NCI-H1436 (cell line): ENCODE measurements around the gene SORCS1.
"Not testable (repeated sequence)": the region's sequence is repeated elsewhere in the genome, so short reads cannot be mapped to it uniquely, and the experiment has no call there.

ENCODE experiments used
- DNase-seq: peaks from one replicate; lab custom pipeline; 2025; lab: John Stamatoyannopoulos, UW

SORCS1 gene

DNA sequence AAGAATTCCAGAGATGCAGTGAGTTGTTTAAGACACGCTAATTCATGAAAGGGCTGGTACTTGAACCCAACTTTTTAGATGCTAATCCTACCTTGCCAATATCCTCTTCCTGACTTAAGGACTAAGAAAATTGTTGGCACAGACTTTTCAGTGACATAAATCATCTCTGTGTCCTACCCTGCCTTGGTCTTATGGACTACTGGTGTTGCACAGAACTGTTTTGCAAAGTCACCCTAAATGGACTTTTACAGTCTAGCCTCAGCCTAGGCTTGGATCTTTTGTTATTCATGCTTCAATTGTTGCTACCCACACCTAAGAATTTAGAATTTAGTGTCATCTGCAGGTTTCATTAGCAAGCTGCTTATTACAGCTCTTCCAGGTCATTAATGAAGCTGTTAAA is 112.7 kb downstream of the SORCS1 start:
- DNase-seq, result no peak

GRCh38 chr10:107043461-107043860 is 121.0 kb downstream of the SORCS1 start:
- DNase-seq, result no peak

DNA sequence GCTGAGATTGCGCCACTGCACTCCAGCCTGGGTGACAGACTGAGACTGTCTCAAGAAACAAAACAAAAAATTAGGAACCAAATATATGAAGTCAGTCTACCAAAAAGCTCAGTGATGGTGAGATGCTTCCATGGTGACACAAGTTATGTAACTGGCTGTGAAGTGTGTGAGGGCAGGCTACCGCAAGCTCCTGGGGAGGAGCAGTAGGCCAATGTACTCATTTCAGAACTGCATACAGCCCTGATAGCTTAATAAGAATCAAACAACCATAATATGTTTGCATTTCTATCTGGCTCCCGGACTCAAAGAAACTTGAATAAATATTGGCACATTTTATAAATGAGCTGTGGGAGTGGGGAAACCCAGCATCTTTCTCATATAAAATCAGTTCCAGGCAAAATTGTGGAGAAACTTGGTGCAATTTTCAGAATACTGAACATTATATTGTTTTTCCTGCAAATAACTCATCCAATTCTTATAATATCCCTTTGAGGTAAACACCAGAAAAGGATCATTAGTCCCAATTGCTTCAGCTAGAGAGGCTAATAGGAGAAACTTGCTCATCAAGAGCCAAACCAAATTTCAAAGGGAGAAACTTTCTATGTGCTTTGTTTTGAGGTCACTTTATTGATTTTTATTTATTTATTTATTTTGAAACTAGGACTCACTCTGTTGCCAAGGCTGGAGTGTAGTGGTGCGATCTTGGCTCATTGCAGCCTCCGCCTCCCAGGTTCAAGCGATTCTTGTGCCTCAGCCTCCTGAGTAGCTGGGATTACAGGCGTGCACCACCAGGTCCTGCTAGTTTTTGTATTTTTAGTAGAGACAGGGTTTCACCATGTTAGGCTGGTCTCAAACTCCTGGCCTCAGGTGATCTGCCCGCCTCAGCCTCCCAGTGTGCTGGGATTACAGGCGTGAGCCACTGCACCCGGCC is 127.0 kb downstream of the SORCS1 start:
- DNase-seq, result no peak

GRCh38 chr10:107033799-107034422 is 130.6 kb downstream of the SORCS1 start:
- DNase-seq, result no peak

DNA sequence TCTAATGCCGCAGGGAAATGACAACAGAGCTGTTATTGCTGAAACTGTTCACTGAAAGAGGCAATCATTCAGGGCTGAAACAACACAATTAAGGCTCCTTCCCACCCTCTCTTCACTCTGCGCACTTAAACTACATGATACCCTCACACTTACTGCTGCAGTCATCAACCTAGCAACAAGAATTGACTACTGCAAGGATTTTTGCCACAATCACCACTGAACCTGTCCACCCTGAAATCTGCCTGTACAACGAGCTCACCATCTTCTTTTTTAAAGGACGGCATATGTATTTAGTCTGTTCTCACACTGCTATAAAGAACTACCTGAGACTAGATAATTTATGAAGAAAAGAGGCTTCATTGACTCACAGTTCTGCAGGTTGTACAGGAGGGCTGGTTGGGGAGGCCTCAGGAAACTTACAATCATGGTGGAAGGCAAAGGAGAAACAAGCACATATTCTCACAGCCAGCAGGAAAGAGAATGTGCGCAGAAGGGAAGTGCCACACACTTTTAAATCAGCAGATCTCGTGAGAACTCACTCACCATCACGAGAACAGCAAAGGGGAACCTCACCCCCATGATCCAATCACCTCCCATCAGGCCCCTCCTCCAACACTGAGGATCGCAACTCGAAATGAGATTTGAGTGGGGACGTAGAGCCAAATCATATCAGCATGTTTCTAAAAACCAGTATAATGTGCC is 131.7 kb downstream of the SORCS1 start:
- peak; percentile 31 for DNase-seq

DNA sequence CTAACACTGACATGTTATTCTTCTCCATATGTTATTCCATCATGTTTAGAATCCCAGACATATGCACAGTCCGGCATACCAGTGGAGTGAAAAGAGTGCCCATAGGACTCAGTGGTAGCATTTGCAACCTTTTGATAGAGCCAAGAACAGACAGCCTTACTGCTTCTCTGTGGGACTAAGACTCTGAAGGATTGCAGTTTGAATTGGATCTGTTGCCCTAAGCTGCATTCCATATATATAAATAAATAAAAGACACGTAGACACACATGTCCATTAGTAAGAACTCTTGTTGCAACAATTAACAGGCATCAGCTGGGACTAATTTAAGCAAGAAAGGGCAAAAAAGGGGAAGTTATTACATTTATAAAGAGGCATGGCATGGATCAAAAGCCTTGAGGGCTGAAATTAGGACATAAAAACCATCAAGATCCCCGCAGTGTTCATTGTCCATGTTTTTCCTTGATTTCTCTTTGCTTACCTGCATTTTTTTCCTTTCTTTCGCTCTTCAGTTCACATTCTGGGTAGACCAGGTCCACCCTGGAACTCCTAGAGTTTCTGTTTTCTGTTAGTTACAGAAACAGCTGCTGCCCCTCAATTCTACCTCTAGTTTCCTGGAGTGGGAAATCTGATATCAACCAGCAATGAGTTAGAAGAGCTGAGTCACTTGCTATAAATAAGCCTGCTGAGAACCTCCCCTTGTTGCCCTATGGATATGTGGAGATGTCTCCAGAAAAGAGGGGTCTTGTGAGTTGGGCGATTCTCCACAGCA is 132.4 kb downstream of the SORCS1 start:
- DNase-seq, result peak; percentile 6

DNA sequence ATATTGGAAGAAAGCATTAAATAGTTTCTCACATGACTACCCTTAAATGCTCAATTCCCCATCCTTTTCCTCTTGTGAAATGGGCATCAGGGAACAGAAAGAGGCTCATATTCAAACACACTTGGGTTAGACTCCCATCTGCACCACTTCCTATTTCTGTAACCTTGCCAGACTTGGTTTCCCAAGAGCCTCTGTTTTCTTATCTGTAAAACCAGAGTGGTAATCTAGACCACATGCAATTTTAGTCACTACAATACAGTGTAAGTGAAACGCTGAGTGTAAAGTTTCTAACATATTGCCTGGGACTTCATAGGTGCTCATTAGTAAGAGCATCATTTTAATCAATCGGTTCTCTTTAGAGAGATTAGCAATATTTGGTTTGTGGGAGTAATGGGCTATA is 136.3 kb downstream of the SORCS1 start:
- no peak for DNase-seq

DNA sequence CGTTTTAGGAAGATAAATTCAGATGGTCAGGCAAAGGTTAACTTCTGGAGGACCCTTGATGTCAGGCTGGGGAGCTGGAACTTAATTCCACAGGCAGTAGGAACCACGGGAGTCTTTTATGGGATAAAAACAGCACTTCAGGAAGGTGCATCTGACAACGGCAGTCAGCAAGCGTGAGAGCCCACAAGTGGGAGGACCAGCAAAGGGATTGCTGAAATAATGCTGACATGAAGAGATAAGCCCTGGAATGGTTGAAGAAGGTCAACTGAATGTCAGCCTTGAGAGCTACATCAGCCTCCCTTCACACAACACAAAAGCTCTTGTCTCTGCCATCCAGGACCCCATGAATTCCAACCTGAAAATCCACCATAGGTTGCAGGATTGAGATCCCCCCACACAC is 138.8 kb downstream of the SORCS1 start:
- no peak for DNase-seq

DNA sequence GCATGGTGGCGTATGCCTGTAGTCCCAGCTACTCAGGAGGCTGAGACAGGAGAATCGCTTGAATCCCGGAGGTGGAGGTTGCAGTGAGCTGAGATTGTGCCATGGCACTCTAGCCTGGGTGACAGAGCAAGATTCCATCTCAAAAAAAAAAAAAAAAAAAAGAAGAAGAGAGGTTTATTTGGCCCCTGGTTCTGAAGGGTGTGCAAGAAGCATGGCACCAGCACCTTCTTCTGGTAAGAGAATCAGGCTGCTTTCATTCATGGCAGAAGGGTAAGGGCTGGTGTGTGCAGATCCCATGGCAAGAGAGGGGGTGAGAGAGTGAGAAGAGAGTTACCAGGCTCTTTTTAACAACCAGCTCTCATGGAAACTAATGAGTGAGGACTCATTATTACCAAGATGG is 140.5 kb downstream of the SORCS1 start:
- not testable (repeated sequence) for DNase-seq

DNA sequence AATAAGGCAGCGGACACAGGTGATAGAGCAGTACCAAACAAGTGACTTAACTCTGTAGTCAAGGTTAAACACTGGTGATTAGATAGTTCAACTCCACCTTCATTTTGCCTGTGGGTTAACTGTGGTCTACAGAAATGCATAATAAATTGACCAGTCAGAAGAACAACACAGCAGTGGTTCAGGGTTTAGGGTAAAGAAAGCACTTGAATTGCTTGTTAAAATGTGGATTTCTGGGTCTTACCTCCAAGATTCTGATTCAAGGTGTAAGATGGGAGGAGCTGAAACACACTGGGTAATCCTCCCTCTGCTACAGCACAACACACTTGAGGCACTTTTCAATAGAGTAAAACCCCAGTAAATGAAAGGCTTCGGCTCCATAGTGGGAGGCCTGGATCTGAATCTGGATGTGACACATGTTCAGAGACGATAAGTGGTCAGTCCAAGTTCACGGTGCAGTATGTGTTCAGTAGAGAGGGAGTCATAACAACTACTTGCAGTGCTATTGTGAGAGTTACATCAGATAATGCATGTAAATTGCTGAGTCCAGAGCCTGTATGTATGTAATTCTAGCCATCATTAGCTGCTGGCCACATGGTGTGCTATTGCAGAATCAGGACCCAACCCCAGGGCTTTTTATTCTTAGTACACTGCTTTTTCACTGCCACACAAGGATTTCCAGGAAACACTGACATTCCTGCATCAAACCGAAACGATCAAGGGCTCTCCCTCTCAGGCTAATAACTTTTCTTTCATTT is 141.7 kb downstream of the SORCS1 start:
- DNase-seq, result no peak

DNA sequence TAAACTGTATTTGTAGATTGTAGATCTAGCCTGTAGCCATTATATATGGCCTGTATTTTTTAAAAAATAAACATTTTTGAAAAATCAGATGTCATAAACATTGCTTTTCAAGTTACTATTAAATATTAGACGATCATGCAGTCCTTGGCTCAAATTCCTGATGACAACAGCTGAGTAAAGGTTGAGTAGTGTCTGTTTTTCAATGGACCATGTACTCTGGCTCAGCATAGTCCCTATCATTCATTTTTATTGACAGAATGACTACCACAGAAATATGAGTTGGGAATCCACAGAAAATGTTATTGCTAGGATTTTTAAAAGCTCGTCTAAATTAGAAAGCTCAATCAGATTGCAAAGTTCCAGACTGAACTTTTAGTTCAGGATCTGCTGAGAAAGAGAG is 145.4 kb downstream of the SORCS1 start:
- DNase-seq, result no peak

DNA sequence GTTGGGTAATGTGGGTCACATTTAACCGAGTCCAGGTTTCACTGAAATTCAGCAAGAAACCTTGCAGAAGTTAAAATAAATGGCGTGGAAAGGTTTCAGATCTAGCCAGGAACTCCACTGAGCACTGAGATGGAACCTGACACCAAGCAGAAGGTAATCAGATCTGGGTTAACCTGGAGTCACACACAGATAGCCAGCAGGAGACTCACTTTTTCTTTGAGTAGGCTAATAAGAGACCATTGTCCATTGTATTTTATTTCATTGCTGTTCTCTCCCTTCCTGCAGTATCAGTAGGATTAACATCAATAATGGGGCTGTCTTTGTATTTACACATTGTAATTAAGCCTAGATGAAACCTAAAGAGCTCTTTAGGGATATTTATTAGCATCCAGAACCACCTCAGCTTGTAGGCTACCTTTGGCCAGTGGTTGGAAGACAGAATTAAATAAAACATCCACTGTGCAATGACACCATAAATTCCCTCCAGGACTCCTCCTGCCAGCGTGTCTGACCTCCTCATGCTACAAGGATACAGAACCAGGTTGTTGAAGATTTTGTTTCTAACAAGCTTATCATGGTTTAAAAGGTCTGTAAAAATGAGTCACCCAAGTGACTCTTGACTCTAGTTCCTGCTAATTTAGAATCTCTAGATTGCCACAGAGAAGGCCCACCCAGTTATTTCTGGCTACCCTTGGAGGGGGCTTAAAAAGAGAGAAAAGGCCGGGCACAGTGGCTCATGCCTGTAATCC is 151.1 kb downstream of the SORCS1 start:
- DNase-seq, result no peak

DNA sequence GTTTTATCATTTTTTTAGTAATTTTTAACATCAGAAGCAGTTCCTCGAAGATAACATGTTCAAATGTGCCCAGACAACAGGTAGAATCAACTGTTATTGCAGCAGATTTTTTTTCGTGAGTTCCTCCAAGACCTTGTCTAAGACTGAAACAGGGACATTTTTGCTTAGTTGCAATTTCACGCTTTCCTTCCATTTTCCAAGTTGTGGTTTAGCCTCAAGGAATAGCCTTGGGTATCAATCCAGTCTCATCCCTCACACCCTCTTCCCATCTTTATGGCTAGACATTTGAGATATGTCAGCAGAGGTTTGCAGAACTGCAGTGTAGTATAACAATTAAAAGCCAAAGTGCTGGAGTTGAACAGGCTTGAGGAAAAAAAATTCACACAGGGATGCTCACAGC is 152.5 kb downstream of the SORCS1 start:
- no peak for DNase-seq

DNA sequence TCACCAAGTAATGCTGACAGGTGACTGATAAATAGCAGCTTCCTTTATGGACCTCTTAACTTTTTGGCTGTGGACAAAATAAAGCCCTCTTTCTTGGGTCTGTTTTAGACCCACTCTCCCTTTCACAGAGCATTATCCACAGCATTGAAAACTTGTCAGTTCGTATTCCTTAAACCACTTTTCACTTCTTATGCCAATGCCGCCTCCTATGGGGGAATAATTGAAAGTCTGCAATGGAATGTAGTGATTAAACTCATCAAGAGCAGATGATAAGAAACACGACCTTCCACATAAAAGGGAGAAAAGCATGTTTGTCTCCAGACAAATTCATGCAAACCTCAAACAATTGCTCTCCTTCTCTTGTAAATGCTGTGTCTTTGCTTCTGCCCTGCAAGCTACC is 153.4 kb downstream of the SORCS1 start:
- DNase-seq, result no peak

GRCh38 chr10:107010531-107010930 is 154.0 kb downstream of the SORCS1 start:
- no peak for DNase-seq

- DNase-seq, result no peak
Measured at GRCh38 chr10:107004362-107004761, 160.1 kb downstream of the SORCS1 start.

DNA sequence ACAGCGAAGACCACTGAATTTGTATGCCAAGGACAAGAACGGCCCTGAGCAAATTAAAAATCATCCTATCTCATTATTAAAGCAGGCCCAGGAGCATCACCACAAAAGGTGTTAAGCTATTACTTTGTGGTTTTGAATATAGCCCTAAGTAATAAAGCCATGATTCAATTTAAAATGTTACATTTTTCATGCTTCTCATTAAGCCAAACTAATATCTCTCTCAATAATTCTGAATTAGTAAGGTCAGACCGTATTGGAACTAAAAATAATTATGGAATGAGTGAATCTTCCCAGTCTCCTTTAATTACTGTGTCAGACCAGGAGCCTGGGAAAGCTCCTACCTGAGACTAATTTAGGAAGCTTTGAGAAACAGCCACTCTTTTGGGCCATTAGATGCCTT is 162.4 kb downstream of the SORCS1 start:
- DNase-seq, result no peak

DNA sequence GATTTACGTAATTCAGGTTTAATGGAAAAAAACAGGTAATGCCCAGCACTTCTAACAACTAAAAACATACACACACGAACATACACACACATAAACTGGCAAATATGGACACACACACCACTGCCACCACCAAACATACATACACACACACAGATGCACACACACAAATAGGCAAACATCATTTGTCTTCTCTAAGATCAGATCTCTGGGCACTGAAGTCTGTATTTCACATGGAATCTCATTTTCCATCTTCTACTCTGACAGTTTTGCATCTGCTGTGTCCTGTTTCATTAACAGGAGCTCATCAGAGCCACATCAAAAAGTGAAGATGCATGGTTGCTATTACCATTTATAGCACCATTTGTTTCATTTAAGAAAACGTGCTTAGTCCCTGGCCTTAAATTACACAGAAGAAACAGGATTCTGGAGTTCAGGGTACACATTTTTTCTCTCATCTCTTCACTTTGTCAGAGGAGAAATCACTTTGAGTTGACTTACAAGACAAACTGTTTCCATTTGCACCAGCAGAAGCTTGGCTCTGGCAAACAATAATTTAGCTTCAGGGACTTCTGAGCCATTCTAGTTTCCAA is 165.3 kb downstream of the SORCS1 start:
- DNase-seq, result no peak

DNA sequence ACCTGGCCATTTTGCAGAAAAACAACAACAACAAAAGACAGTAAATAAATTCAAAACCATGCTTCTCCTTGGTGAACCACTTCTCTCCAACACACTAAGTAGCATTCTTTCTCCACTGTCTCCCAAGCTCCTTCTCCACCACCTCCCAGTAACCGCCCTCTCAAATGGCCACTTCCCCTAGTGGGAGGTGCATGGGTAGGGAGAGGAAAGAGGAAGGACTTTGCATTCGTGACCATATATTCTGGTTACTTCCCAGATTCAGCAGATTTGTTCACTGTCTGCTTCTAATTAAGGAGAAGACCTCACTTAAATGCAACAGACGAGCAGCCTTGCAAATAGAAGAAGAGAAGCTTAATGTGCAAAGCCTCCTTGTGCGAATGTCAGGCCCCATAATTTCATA is 166.8 kb downstream of the SORCS1 start:
- no peak for DNase-seq

DNA sequence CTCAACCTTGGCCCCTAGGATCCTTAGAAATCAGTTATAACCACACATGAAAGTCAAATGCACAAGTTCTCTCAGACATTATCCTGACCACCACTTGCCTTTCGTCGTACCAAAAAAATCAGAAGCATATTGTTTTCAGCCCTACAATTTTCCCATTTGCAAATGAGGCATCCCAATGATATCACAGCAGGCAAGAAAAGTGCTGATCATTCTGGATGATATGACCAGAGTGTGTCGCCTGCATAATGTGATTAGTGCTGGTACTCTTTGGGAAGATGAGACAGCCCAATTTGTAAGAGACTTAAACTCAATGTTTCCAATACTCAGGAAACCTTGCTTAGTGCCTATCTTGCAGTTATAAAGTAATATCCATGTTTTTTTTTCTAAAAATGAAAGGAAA is 168.0 kb downstream of the SORCS1 start:
- DNase-seq, result no peak
